Type B pancreatic cell (in vitro differentiated cells): Measurements from ENCODE around the gene ADAM10. TPM values are rescaled to one million over a fixed set of nuclear protein-coding genes. Genes with fewer than 3 reads are reported as not detected.
"Not testable (repeated sequence)": the region's sequence is repeated elsewhere in the genome, so short reads cannot be mapped to it uniquely, and the experiment has no call there.

ENCODE experiments used
- DNase-seq: peaks from one replicate; pipeline ENCODE4 v3.0.0; 2021; ENCODE audit warnings: mixed read lengths; ENCODE audit not compliant: unreplicated experiment; ENCODE audit errors: extremely low spot score
- H3K27ac Mint-ChIP-seq: 2 replicates; pipeline ENCODE4 v1.8.0; 2021; ENCODE audit warnings: mild to moderate bottlenecking, mixed read lengths
- H3K27me3 Mint-ChIP-seq: 2 replicates; pipeline ENCODE4 v1.8.0; 2021; ENCODE audit warnings: mixed read lengths
- H3K36me3 Mint-ChIP-seq: 2 replicates; pipeline ENCODE4 v1.8.0; 2021; ENCODE audit warnings: mixed read lengths
- H3K4me1 Mint-ChIP-seq: one replicate; pipeline ENCODE4 v1.8.0; 2021; ENCODE audit warnings: mixed read lengths; ENCODE audit not compliant: unreplicated experiment
- H3K4me3 Mint-ChIP-seq: 2 replicates; pipeline ENCODE4 v1.8.0; 2021; ENCODE audit warnings: mild to moderate bottlenecking, mixed read lengths
- H3K9me3 Mint-ChIP-seq: 2 replicates; pipeline ENCODE4 v1.8.0; 2021; ENCODE audit warnings: mixed read lengths
- CTCF ChIP-seq: fragments of 200-600 bp; sonication (generic); conservative IDR thresholded peaks from 2 replicates; pipeline ENCODE4 v1.5.0; 2021; ENCODE audit warnings: antibody characterized with exemption, mild to moderate bottlenecking
- total RNA-seq: library from RNA; stranded (reverse); gene quantifications from 2 replicates; pipeline ENCODE4 v1.2.1, GENCODE V29; 2021; ENCODE audit warnings: low replicate concordance

ADAM10 gene
- total RNA-seq, 1 donor from 2014 or later: 228 TPM

GRCh38 chr15:58604455-58604923, 145.0 kb downstream of the ADAM10 start:
- Mint-ChIP-seq H3K9me3 (peaks cover 5% of the 10 kb centered on the region), H3K4me1 (no peaks in the 10 kb centered on the region), H3K4me3 (peak overlapping the region; percentile 63), H3K36me3 (peaks cover 61% of the 10 kb centered on the region), H3K27ac (peak overlapping the region; percentile 89), H3K27me3 (no peaks in the 10 kb centered on the region)
- TF ChIP-seq CTCF: no peak
- no peak for DNase-seq

GRCh38 chr15:58603927-58604326, 145.6 kb downstream of the ADAM10 start:
- H3K27me3 Mint-ChIP-seq, DNase-seq, H3K4me3 Mint-ChIP-seq, H3K4me1 Mint-ChIP-seq, H3K9me3 Mint-ChIP-seq: not testable (repeated sequence)
- Mint-ChIP-seq H3K27ac (peak overlapping the region; percentile 89), H3K36me3 (peaks cover 60% of the 10 kb centered on the region)

GRCh38 chr15:58602823-58603222, 146.7 kb downstream of the ADAM10 start:
- Mint-ChIP-seq H3K27ac (no peak overlapping the region), H3K4me1 (peaks cover 6% of the 10 kb centered on the region), H3K4me3 (no peak overlapping the region), H3K9me3 (peaks cover 11% of the 10 kb centered on the region), H3K27me3 (no peaks in the 10 kb centered on the region), H3K36me3 (peaks cover 58% of the 10 kb centered on the region)
- DNase-seq: no peak
- no peak for TF ChIP-seq CTCF

GRCh38 chr15:58598829-58599210, 150.7 kb downstream of the ADAM10 start:
- H3K27ac Mint-ChIP-seq: peak overlapping the region; percentile 46
- TF ChIP-seq CTCF: no peak
- peaks cover 51% of the 10 kb centered on the region for H3K36me3 Mint-ChIP-seq
- no peaks in the 10 kb centered on the region for H3K27me3 Mint-ChIP-seq
- DNase-seq: no peak
- peaks cover 6% of the 10 kb centered on the region for H3K4me1 Mint-ChIP-seq
- peaks cover 6% of the 10 kb centered on the region for H3K9me3 Mint-ChIP-seq
- H3K4me3 Mint-ChIP-seq: no peak overlapping the region

- TF ChIP-seq CTCF: no peak
- DNase-seq: no peak
- Mint-ChIP-seq H3K27ac (peak overlapping the region; percentile 46), H3K36me3 (peaks cover 50% of the 10 kb centered on the region), H3K27me3 (no peaks in the 10 kb centered on the region), H3K4me1 (peaks cover 6% of the 10 kb centered on the region), H3K4me3 (peak overlapping the region; percentile 39), H3K9me3 (peaks cover 6% of the 10 kb centered on the region)
Observed at GRCh38 chr15:58597943-58598828, 151.3 kb downstream of the ADAM10 start.

GRCh38 chr15:58595516-58596263, 153.8 kb downstream of the ADAM10 start:
- H3K36me3 Mint-ChIP-seq: peaks cover 44% of the 10 kb centered on the region
- H3K9me3 Mint-ChIP-seq: peaks cover 12% of the 10 kb centered on the region
- no peak for TF ChIP-seq CTCF
- DNase-seq: no peak
- peak overlapping the region; percentile 16 for H3K27ac Mint-ChIP-seq
- H3K4me3 Mint-ChIP-seq: no peak overlapping the region
- H3K4me1 Mint-ChIP-seq: peaks cover 6% of the 10 kb centered on the region
- no peaks in the 10 kb centered on the region for H3K27me3 Mint-ChIP-seq
